Cardiac fibroblast (primary cell): ENCODE measurements around the gene SCUBE1.

ENCODE experiments used
- DNase-seq, 2 donors: peaks; one replicate each; pipeline versions ENCODE4 v3.0.0 to v3.0.0-alpha.2; 2010; ENCODE audit warnings: low read depth in 2 of 2
- H3K4me3 ChIP-seq, 2 donors: replicated peaks in 1 of 2; 1 replicate in 1 of 2; 2 replicates in 1 of 2; pipeline ENCODE4 v1.5.1; 2011; ENCODE audit warnings: low read depth in 2 of 2, low read length in 2 of 2, mild to moderate bottlenecking in 2 of 2, moderate library complexity in 1 of 2
- TF ChIP-seq, protein P1 (sequence below): IDR thresholded peaks from one replicate; pipeline ENCODE4 v1.5.1; 2011; ENCODE audit warnings: low read depth, mild to moderate bottlenecking, low read length, inconsistent platforms

SCUBE1 gene

DNA sequence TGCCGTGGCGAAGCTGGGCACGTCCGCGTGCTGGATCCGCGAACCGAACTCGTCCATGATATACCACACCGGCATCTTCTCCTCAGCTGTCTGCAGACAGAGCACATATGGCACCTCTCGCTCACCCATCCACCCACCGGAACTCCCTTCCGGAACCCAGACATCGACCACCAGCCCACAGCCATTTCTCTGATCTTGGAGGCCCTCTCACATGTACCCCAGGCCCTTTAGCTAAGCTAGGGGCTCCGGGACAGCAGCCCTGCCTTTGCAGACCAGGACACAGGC, 163.3 kb downstream of the SCUBE1 start:
- DNase-seq = no peak
- TF ChIP-seq, protein P1, sequence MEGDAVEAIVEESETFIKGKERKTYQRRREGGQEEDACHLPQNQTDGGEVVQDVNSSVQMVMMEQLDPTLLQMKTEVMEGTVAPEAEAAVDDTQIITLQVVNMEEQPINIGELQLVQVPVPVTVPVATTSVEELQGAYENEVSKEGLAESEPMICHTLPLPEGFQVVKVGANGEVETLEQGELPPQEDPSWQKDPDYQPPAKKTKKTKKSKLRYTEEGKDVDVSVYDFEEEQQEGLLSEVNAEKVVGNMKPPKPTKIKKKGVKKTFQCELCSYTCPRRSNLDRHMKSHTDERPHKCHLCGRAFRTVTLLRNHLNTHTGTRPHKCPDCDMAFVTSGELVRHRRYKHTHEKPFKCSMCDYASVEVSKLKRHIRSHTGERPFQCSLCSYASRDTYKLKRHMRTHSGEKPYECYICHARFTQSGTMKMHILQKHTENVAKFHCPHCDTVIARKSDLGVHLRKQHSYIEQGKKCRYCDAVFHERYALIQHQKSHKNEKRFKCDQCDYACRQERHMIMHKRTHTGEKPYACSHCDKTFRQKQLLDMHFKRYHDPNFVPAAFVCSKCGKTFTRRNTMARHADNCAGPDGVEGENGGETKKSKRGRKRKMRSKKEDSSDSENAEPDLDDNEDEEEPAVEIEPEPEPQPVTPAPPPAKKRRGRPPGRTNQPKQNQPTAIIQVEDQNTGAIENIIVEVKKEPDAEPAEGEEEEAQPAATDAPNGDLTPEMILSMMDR = no peak

DNA sequence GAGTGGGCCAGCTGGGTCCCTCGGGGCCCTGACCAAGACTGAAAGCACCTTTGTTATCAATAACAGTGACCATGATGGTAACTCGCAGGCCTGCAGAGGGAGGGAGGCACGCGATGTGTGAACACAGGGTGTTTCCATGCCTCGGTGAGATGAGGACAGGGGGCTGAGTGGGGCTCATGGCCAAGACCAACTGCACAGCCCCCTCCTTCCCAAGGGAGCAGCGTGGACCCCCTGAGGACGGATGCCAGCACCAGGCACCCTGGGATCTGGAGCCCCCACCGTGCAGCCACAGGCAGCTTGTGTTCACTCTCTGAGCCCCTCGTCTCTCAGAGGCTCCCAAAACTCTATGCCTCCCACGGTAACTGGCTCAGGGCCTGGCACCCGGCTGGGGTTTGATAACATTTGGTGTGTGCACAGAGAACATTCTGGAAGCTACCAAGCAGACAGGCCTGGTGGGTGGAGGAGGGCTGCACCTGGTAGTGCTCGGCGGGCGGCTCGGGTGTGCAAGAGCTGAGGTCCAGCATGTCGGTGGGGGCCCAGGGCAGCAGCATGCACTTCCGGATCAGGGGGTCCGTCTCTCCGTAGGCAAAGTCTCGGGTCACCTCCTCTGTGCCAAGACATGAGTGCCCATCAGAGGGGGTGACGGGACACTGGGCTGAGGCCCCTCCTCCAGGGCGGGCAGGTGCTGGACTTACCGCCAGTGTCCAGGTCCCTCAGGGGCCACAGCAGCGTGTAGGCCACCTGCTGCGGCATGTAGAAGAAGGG, 163.8 kb downstream of the SCUBE1 start:
- no peak for DNase-seq
- no peak overlapping the region for H3K4me3 ChIP-seq
- TF ChIP-seq, protein P1 = no peak

More for the DNA sequence above, 163.3 kb downstream of the SCUBE1 start:
- no peak overlapping the region for H3K4me3 ChIP-seq

DNA sequence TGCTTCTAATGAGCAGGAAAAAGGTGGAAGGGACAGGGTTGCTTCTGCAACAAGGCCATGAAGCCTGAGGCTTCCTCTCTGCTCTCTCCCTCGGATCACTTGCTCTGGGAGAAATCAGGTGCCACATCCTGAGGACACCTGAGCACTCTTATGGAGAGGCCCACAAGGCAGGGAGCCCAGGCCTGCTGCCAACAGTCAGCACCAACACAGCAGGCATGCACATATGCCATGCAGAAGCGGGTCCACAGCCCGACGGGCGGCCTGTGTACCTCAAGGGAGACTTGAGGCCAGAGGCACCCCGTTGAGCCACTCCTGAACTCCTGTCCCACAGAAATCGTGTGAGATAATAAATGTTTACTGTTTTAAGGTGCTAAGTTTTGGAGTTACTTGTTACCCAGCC, 165.7 kb downstream of the SCUBE1 start:
- DNase-seq = no peak
- no peak overlapping the region for H3K4me3 ChIP-seq
- TF ChIP-seq, protein P1 = no peak

DNA sequence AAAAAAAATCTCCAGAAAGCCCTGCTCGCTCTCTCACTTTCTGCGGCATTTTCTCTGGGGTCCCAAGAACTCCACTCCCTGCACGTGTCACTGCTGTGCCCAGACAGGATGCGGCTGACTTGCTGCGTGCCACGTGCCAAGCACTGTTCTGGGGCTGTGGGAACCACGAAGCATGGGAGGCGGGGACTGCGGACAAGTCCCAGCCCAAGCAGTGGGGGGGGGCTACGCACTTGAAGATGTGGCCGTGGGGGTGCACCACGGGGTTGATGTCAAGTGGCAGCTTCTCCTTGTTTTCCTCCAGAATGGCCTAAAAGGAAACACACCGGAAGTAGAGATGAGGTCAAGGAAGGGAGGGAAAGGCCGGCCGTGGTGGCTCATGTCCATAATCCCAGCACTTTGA, 167.1 kb downstream of the SCUBE1 start:
- H3K4me3 ChIP-seq = no peak overlapping the region
- DNase-seq = no peak
- TF ChIP-seq, protein P1 = no peak

DNA sequence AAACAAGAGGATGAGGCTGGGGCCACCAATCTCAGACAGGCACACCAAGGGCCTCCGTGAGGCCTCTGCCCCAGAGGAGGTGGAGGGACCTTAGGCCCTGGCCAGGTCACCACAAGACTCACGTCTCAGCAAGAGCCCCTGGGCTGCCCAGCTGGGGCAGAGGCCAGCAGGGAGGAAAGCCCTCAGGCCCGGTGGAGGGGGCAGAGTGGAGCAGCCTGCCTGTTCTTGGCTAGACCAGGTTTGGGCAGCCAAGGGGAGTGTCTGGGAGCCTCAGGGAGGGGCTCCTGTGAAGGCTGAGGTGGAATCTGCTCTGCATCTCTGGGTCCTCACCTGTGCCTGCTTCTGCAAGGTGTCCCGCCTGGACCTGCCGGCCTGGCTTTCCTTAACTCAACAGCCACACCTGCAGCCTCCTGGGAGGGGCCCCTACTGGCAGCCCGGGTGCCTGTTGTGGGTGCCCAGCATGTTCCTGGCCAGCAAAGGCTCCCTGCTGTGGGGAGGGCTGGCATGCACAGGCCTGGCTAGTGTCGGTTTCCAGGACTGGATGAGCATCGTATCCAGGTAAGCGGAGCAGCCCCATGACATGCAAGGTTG, 168.1 kb downstream of the SCUBE1 start:
- no peak overlapping the region for H3K4me3 ChIP-seq
- no peak for DNase-seq
- TF ChIP-seq, protein P1 = no peak

DNA sequence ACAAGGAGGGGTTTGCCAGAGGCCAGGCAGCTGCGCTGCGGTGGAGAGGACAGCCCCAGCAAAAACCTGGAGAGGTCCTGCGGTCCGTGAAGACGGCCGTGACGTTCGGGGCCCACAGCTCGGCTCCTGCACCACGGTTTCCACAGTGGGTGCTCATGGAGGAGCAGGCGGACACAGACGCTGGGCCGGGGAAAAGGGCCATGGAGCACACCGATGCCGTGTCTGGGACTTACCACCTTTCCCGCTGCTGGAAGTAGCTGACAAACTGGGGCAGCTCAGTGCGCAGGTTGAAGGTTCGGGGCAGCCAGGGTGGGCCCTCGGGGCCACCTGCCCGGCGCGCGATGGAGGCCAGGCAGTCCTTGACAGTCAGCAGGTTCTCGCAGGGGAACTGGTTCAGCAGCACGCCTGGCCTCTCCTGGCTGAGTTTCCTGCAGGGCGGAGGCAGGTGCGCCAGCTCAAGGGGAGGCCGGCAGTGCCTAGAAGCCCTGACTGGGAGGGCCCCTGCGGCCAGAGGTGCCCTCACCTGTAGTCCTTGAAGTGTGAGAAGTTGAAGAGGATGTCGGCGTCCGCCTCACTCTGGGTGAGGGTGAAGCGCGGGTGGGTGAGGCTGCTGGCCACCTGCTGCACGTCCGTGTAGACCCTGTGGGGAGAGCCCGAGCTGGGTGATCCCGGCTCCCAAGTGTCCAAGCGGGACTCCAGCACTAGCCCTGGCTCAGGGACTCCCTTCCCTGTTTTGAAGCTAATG, 169.0 kb downstream of the SCUBE1 start:
- no peak for DNase-seq
- no peak overlapping the region for H3K4me3 ChIP-seq
- TF ChIP-seq, protein P1 = no peak
